ENCODE data around the gene SMIM3.
A peak's percentile ranks its signal among the peaks of the same experiment; 100 is the strongest.

The SMIM3 gene

GRCh38 chr5:150777685-150778084 is 872 bp upstream of the SMIM3 start:
- no peak for DNase-seq (ENCODE audit: low read depth in 1 of 2, low spot score in 1 of 2)
- in situ Hi-C loops (cut with HindIII; ENCODE audit: low pct_unique_long_range_greater_than_20kb, low sequenced_read_pairs): no loop called here
- TF ChIP-seq JUND (IDR thresholded peaks at IDR 0.05; ENCODE audit: low read depth): no peak

GRCh38 chr5:150778088-150778516 is 455 bp upstream of the SMIM3 start:
- in situ Hi-C loops (cut with HindIII; ENCODE audit: low pct_unique_long_range_greater_than_20kb, low sequenced_read_pairs): no loop called here
- DNase-seq (ENCODE audit: low read depth in 1 of 2, low spot score in 1 of 2): peak in 1 of 2 experiments; percentile 44
- no peak for TF ChIP-seq JUND (IDR thresholded peaks at IDR 0.05; ENCODE audit: low read depth)

DNA sequence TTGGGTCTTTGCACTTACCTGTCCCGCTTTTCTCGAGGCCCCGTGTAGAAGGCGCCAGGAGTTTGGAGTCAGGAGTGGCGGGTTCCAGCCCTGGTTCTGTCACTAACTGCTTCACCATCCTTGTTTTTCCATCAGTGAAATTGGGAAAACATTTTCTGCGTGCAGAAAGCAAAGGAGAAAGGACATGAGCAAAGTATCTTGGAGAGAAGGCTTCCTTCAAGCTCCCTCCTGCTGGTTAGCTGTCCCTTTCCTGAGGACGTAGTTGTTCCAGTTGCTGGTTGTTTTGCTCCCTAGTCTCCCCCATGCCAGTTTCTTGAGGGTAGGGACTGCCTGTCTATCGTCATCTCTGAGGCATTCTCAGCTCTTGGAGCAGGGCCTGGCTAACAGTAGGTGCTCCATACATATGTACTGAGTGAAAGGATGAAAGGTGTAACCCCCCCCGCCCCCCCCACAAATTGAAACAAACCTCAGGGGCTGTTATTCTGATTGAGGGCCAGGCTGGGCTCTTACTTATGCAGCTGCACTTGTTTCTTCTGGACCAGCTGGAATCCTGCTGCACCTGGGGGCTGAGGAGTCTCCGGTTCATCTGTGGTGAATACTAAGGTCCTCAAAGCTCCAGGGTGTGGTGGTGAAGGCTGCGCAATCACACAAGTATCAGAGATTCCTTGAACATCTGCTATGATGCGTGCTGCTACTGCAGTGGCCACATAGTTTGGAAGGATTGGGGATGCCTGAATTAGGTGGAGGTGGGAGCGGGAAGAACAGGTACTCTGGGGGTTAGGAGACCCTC is 1.0 kb downstream of the SMIM3 start:
- no peak for DNase-seq (ENCODE audit: low read depth in 1 of 2, low spot score in 1 of 2)
- TF ChIP-seq JUND (IDR thresholded peaks at IDR 0.05; ENCODE audit: low read depth): no peak
- in situ Hi-C loops (cut with HindIII; ENCODE audit: low pct_unique_long_range_greater_than_20kb, low sequenced_read_pairs): no loop called here

DNA sequence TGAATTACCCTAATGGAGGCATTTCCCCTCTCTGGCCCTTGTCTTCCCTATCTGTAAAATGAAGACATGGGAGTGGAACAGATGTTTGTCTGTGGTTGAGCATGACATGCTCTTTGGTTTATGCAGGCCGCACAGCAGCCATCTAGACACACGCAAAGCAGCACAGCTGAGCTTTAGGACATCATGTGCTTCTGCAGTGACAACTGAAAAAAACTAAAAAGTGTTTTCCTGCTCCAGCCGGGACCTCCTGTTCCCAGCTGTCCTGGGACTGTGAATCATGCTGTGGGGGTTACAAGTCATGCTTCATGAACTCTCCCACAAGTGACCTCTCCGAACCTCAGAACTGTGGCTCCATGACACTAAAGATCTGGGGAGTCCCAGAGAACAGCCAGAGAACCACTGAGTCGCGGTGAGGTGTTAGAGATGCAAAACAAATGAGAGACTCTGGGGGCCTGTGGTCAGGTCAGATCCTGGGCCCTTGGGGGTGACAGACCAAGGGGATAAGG is 1.7 kb downstream of the SMIM3 start:
- DNase-seq (ENCODE audit: low read depth in 1 of 2, low spot score in 1 of 2): no peak
- in situ Hi-C loops (cut with HindIII; ENCODE audit: low pct_unique_long_range_greater_than_20kb, low sequenced_read_pairs): no loop called here
- TF ChIP-seq JUND (IDR thresholded peaks at IDR 0.05; ENCODE audit: low read depth): no peak

GRCh38 chr5:150780816-150781221 is 2.3 kb downstream of the SMIM3 start:
- DNase-seq (ENCODE audit: low read depth in 1 of 2, low spot score in 1 of 2): no peak
- in situ Hi-C loops (cut with HindIII; ENCODE audit: low pct_unique_long_range_greater_than_20kb, low sequenced_read_pairs): no loop called here

DNA sequence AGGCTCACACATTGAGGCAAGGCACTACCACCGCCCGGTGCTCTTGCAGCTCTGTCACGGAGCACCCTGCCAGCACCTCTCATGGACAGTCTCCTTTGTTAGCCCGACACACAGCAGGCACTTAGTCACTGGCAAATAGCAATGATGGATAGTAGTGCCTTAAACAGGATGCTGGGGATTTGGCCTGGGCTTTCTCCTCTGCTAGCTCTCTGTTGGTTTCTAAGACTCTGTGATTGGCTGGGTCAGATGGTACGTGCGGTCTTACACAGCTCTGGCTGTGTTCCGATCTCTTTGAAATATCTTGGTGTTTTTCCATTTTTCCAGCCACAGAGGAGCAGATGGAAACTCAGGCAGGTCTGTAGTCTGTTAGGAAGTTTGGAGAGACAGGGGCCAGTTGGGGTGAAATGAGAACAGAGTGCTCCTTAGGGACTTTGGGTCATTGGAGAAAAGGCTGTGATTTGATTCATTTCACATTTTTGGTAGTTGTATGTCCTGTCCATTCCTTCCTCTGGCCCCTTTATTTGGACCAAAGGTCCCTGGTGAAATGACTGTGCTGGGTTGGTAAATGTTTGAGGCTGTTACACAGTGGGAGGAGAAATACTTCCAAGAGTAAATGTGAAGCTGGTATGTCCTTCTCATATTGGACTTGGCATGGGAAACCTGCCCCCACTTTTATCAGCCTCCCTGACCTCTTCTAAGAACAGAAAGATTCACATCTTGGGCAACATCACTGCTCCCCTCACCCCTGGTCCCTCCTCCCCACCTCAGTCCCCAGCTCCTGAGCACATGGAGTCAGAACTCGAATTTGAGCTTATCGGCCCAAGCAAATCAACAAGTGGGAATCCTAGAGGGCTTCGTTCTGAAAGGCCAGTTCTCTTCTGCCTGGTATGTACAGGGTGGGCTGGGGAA is 3.4 kb downstream of the SMIM3 start:
- in situ Hi-C loops (cut with HindIII; ENCODE audit: low pct_unique_long_range_greater_than_20kb, low sequenced_read_pairs): no loop called here
- DNase-seq (ENCODE audit: low read depth in 1 of 2, low spot score in 1 of 2): no peak
- no peak for TF ChIP-seq JUND (IDR thresholded peaks at IDR 0.05; ENCODE audit: low read depth)

More at GRCh38 chr5:150780816-150781221, 2.3 kb downstream of the SMIM3 start:
- no peak for TF ChIP-seq JUND (IDR thresholded peaks at IDR 0.05; ENCODE audit: low read depth)

DNA sequence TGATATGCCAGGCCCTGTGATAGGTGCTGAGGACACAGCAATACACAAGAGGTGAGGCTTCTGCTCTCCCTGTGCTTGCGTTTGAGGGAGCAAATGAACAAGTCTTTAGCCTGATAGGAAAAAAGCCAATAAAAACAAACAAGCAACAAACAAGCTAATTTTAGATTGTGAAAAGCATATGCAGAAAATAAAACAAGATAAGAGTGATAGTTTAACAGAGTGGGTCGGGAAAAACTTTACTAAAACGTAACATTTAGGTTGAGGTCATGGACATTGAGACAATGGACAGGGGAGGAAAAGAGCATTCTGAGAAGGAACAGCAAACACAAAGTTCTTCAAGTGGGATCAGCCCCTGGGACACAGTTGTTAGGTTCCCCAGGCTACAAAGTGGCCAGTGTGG is 4.3 kb downstream of the SMIM3 start:
- no peak for DNase-seq (ENCODE audit: low read depth in 1 of 2, low spot score in 1 of 2)
- TF ChIP-seq JUND (IDR thresholded peaks at IDR 0.05; ENCODE audit: low read depth): no peak
- in situ Hi-C loops (cut with HindIII; ENCODE audit: low pct_unique_long_range_greater_than_20kb, low sequenced_read_pairs): no loop called here

GRCh38 chr5:150783422-150783928 is 4.9 kb downstream of the SMIM3 start:
- in situ Hi-C loops (cut with HindIII; ENCODE audit: low pct_unique_long_range_greater_than_20kb, low sequenced_read_pairs): no loop called here
- DNase-seq (ENCODE audit: low read depth in 1 of 2, low spot score in 1 of 2): peak; percentile 59 to 92
- no peak for TF ChIP-seq JUND (IDR thresholded peaks at IDR 0.05; ENCODE audit: low read depth)

DNA sequence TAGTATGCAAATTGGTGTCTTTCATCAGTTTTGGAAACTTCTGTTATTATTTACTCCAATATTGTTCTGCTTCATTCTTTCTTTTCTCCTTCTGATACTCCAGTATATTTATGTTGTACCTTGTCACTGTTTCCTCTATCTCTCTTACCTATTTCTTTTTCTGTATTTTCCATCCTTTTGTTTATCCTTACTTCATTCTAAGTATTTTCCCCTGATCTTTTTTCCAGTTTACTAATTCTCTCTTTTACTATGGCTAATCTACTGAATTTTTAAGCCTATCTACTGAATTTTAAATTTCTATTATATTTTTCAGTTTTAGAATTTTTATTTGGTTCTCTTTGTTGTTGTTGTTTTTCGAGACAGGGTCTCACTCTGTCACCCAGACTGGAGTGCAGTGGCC is 7.4 kb downstream of the SMIM3 start:
- in situ Hi-C loops (cut with HindIII; ENCODE audit: low pct_unique_long_range_greater_than_20kb, low sequenced_read_pairs): no loop called here
- DNase-seq (ENCODE audit: low read depth in 1 of 2, low spot score in 1 of 2): no peak
- no peak for TF ChIP-seq JUND (IDR thresholded peaks at IDR 0.05; ENCODE audit: low read depth)

- no peak for DNase-seq (ENCODE audit: low read depth in 1 of 2, low spot score in 1 of 2)
- in situ Hi-C loops (cut with HindIII; ENCODE audit: low pct_unique_long_range_greater_than_20kb, low sequenced_read_pairs): no loop called here
- TF ChIP-seq JUND (IDR thresholded peaks at IDR 0.05; ENCODE audit: low read depth): no peak
These were observed 8.3 kb downstream of the SMIM3 start for GRCh38 chr5:150786876-150787275.

DNA sequence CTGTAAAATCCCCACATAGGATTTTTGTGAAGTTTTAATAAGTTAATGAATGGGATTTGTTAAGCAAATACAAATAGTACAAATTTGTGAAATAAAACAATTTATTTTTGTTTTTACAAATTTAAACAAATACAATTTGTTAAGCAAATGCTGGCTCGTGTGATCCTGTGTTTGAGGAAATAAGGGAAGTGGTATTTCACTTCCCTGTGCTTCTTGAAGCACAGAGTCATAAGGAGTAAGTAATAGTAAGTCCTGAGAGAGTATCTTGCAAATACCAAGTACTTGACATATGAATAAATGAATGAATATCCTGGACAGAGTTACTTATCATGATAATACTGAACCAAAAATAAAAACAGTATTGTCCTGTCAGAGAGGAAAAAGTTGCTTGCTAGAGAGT is 9.1 kb downstream of the SMIM3 start:
- no peak for DNase-seq (ENCODE audit: low read depth in 1 of 2, low spot score in 1 of 2)
- in situ Hi-C loops (cut with HindIII; ENCODE audit: low pct_unique_long_range_greater_than_20kb, low sequenced_read_pairs): no loop called here
- TF ChIP-seq JUND (IDR thresholded peaks at IDR 0.05; ENCODE audit: low read depth): no peak

DNA sequence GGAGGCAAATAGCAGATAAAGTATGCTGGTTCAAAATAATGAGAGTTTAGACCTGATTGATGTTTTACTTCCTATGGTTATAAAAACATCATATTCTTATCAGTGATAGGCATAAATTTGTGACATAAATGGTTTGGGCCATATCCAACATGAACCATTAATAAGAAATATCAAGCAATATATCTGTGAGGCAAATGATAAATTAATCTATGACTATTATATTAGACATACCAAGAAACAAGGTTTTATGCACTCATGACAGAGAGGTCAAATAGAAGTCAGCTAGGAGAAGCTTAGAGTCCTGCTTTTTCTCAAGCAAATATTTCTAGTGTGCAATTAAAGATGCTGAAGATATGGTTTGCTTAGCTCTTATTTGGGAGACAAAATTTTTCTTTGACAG is 10.4 kb downstream of the SMIM3 start:
- TF ChIP-seq JUND (IDR thresholded peaks at IDR 0.05; ENCODE audit: low read depth): no peak
- in situ Hi-C loops (cut with HindIII; ENCODE audit: low pct_unique_long_range_greater_than_20kb, low sequenced_read_pairs): no loop called here
- no peak for DNase-seq (ENCODE audit: low read depth in 1 of 2, low spot score in 1 of 2)

DNA sequence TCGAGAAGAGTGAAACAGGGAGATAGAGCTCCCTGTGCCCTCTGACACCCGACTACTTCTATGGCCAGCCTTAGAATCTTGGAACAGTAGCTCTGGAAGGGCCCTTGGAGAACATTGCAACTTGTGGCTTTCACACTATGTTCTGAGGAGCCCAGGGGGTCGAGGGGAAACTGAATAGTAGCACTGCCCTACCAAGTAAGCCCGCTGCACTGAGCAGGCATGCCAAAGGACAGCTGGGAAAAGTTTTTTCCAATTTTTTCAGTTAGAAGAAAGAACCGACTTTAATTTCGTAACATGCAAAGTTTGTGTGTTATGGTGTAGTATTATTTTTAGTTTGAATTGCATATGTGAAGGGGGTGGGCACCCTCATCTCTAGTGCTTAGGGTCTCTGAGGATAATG is 10.9 kb downstream of the SMIM3 start:
- no peak for DNase-seq (ENCODE audit: low read depth in 1 of 2, low spot score in 1 of 2)
- TF ChIP-seq JUND (IDR thresholded peaks at IDR 0.05; ENCODE audit: low read depth): no peak
- in situ Hi-C loops (cut with HindIII; ENCODE audit: low pct_unique_long_range_greater_than_20kb, low sequenced_read_pairs): no loop called here
